ENCODE data around the gene ZFTA.

The ZFTA gene

GRCh38 chr11:63720611-63721010 lies 48.0 kb downstream of the ZFTA start:
- TF ChIP-seq CTCF (IDR thresholded peaks at IDR 0.05; ENCODE audit: low read depth, low read length) (no peak), MAX (IDR thresholded peaks at IDR 0.05; ENCODE audit: low read depth, low read length) (no peak), MYC (IDR thresholded peaks at IDR 0.05; ENCODE audit: low read depth, low read length) (no peak), POLR2A (IDR thresholded peaks at IDR 0.05; ENCODE audit: extremely low read depth, insufficient read length) (no peak)
- H3K4me3 ChIP-seq (ENCODE audit: low read depth, low read length) = no peak overlapping the region
- DNase-seq (ENCODE audit: low read depth) = no peak

GRCh38 chr11:63719987-63720386 lies 48.6 kb downstream of the ZFTA start:
- DNase-seq (ENCODE audit: low read depth) = no peak
- no peak for TF ChIP-seq MYC (IDR thresholded peaks at IDR 0.05; ENCODE audit: low read depth, low read length)
- TF ChIP-seq POLR2A (IDR thresholded peaks at IDR 0.05; ENCODE audit: extremely low read depth, insufficient read length) = no peak
- TF ChIP-seq CTCF (IDR thresholded peaks at IDR 0.05; ENCODE audit: low read depth, low read length) = no peak
- TF ChIP-seq MAX (IDR thresholded peaks at IDR 0.05; ENCODE audit: low read depth, low read length) = no peak
- no peak overlapping the region for H3K4me3 ChIP-seq (ENCODE audit: low read depth, low read length)

- TF ChIP-seq MYC (IDR thresholded peaks at IDR 0.05; ENCODE audit: low read depth, low read length) (no peak), CTCF (IDR thresholded peaks at IDR 0.05; ENCODE audit: low read depth, low read length) (no peak), MAX (IDR thresholded peaks at IDR 0.05; ENCODE audit: low read depth, low read length) (no peak), POLR2A (IDR thresholded peaks at IDR 0.05; ENCODE audit: extremely low read depth, insufficient read length) (no peak)
- no peak for DNase-seq (ENCODE audit: low read depth)
- no peak overlapping the region for H3K4me3 ChIP-seq (ENCODE audit: low read depth, low read length)
Observed at GRCh38 chr11:63719001-63719400, 49.6 kb downstream of the ZFTA start.

Measured in NB4 (cell line).